Activated T-cell treated with anti-CD3 and anti-CD28 coated beads, Interleukin-2, amount 50 U/mL, for 24 hours (primary cell): ENCODE results near the gene SYNGR3.

Source experiments
- DNase-seq: peaks from one replicate; pipeline ENCODE4 v3.0.0-alpha.2; 2020
- H3K27ac Mint-ChIP-seq: 2 replicates; pipeline ENCODE4 v1.8.0; 2020; ENCODE audit warnings: mild to moderate bottlenecking, mixed read lengths
- H3K27me3 Mint-ChIP-seq: 2 replicates; pipeline ENCODE4 v1.8.0; 2020; ENCODE audit warnings: mixed read lengths
- H3K36me3 Mint-ChIP-seq: 2 replicates; pipeline ENCODE4 v1.8.0; 2020; ENCODE audit warnings: low read depth, mixed read lengths
- H3K4me1 Mint-ChIP-seq: 2 replicates; pipeline ENCODE4 v1.8.0; 2020; ENCODE audit warnings: low read depth, mixed read lengths
- H3K4me3 Mint-ChIP-seq: 2 replicates; pipeline ENCODE4 v1.8.0; 2020; ENCODE audit warnings: mild to moderate bottlenecking, moderate library complexity, mixed read lengths
- H3K9me3 Mint-ChIP-seq: 2 replicates; pipeline ENCODE4 v1.8.0; 2020; ENCODE audit warnings: mixed read lengths

SYNGR3 gene

GRCh38 chr16:2037647-2038381 lies 48.0 kb downstream of the SYNGR3 start:
- no peaks in the 10 kb centered on the region for H3K27me3 Mint-ChIP-seq
- no peak overlapping the region for H3K4me3 Mint-ChIP-seq
- DNase-seq: no peak
- no peaks in the 10 kb centered on the region for H3K9me3 Mint-ChIP-seq
- no peaks in the 10 kb centered on the region for H3K4me1 Mint-ChIP-seq
- H3K27ac Mint-ChIP-seq: no peak overlapping the region
- H3K36me3 Mint-ChIP-seq: no peaks in the 10 kb centered on the region

GRCh38 chr16:2038382-2039231 lies 48.8 kb downstream of the SYNGR3 start:
- DNase-seq: no peak
- H3K4me3 Mint-ChIP-seq: no peak overlapping the region
- H3K27ac Mint-ChIP-seq: no peak overlapping the region
- no peaks in the 10 kb centered on the region for H3K27me3 Mint-ChIP-seq
- H3K4me1 Mint-ChIP-seq: no peaks in the 10 kb centered on the region
- no peaks in the 10 kb centered on the region for H3K9me3 Mint-ChIP-seq
- peaks cover 4% of the 10 kb centered on the region for H3K36me3 Mint-ChIP-seq

- H3K4me3 Mint-ChIP-seq: no peak overlapping the region
- no peak for DNase-seq
- H3K9me3 Mint-ChIP-seq: no peaks in the 10 kb centered on the region
- H3K4me1 Mint-ChIP-seq: no peaks in the 10 kb centered on the region
- H3K27me3 Mint-ChIP-seq: no peaks in the 10 kb centered on the region
- no peak overlapping the region for H3K27ac Mint-ChIP-seq
- peaks cover 4% of the 10 kb centered on the region for H3K36me3 Mint-ChIP-seq
Measured at GRCh38 chr16:2039274-2040031, 49.7 kb downstream of the SYNGR3 start.

- no peak overlapping the region for H3K4me3 Mint-ChIP-seq
- H3K4me1 Mint-ChIP-seq: no peaks in the 10 kb centered on the region
- no peaks in the 10 kb centered on the region for H3K27me3 Mint-ChIP-seq
- H3K36me3 Mint-ChIP-seq: peaks cover 7% of the 10 kb centered on the region
- no peak for DNase-seq
- no peak overlapping the region for H3K27ac Mint-ChIP-seq
- no peaks in the 10 kb centered on the region for H3K9me3 Mint-ChIP-seq
Measured at GRCh38 chr16:2040041-2040786, 50.4 kb downstream of the SYNGR3 start.

- H3K4me1 Mint-ChIP-seq: no peaks in the 10 kb centered on the region
- DNase-seq: no peak
- peaks cover 7% of the 10 kb centered on the region for H3K36me3 Mint-ChIP-seq
- no peaks in the 10 kb centered on the region for H3K27me3 Mint-ChIP-seq
- no peak overlapping the region for H3K27ac Mint-ChIP-seq
- H3K9me3 Mint-ChIP-seq: no peaks in the 10 kb centered on the region
- no peak overlapping the region for H3K4me3 Mint-ChIP-seq
Measured at GRCh38 chr16:2040787-2041522, 51.2 kb downstream of the SYNGR3 start.

GRCh38 chr16:2042171-2042985 lies 52.6 kb downstream of the SYNGR3 start:
- no peaks in the 10 kb centered on the region for H3K27me3 Mint-ChIP-seq
- H3K27ac Mint-ChIP-seq: no peak overlapping the region

GRCh38 chr16:2042986-2043666 lies 53.4 kb downstream of the SYNGR3 start:
- peaks cover 9% of the 10 kb centered on the region for H3K4me1 Mint-ChIP-seq
- no peak overlapping the region for H3K4me3 Mint-ChIP-seq
- DNase-seq: no peak
- no peak overlapping the region for H3K27ac Mint-ChIP-seq
- H3K36me3 Mint-ChIP-seq: peaks cover 15% of the 10 kb centered on the region
- no peaks in the 10 kb centered on the region for H3K27me3 Mint-ChIP-seq
- H3K9me3 Mint-ChIP-seq: no peaks in the 10 kb centered on the region

More at GRCh38 chr16:2042171-2042985, 52.6 kb downstream of the SYNGR3 start:
- Mint-ChIP-seq H3K9me3 (no peaks in the 10 kb centered on the region), H3K4me1 (peaks cover 9% of the 10 kb centered on the region), H3K36me3 (peaks cover 14% of the 10 kb centered on the region), H3K4me3 (no peak overlapping the region)
- no peak for DNase-seq
